Measurements from ENCODE around the gene MAST4. TPM values are rescaled to one million over a fixed set of nuclear protein-coding genes. Genes with fewer than 3 reads are reported as not detected.

MAST4 gene
- total RNA-seq, 1 donor from 2014 or later = 20.9 TPM

GRCh38 chr5:66903709-66904108 lies 307.5 kb downstream of the MAST4 start:
- DNase-seq (ENCODE audit: low spot score) = no peak

- no peak for DNase-seq (ENCODE audit: low spot score)
Observed at GRCh38 chr5:66904189-66904588, 308.0 kb downstream of the MAST4 start.

DNA sequence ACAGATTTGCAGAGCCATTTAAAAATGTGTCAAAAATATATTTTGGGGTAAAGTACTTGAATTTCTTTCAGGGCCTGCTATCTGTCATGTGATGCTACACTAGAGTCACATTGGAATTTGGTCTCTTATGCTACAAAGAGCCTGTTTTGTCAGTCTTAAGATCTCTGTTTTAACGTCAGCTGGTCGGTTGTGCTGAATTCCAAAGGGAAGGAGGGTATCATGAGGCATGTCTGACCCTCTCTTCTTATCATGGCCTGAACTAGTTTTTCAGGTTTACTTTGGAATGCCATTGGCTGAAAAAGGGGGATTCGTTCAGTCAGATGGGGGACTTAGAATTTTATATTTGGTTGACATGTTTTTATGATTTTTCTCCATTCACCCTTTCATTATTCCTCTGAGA lies 309.8 kb downstream of the MAST4 start:
- DNase-seq (ENCODE audit: low spot score) = peak; percentile 22

DNA sequence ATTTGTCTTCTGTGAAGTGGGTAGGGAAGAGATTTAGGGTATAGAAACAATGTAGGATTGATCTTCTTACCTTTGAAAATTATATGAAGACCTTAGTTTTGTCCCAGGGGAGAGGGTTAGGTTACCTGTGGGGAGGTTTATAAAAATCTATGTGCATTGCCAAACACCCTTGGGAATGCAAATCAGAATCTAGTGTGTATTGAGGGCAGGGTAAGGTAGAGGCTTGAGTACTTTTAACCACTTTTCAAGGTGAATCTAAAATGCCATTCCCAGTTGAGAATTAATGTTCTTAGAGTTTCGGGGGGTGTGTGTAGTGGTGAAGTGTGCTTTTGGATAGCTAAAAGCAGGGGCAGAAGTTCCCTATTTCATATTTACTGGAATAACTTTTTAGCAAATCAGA lies 312.0 kb downstream of the MAST4 start:
- DNase-seq (ENCODE audit: low spot score) = no peak

DNA sequence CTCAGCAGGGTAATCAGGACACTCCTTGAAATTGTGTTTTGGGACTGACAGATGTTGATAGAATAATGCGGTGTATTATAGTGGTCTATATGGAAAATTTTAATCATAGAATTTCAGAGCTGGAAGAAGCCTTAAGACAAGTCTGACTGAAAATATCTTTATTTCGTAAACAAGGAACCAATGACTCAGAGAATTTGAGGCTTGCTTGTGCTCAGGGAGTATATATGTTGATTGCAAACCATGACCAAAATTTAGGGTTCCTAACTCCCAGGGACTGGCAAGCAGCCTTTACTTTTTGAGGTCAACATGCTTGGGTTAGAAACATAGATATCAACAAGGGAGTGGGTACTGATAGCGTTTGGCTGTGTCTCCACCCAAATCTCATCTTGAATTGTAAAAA lies 313.2 kb downstream of the MAST4 start:
- DNase-seq (ENCODE audit: low spot score) = no peak

DNA sequence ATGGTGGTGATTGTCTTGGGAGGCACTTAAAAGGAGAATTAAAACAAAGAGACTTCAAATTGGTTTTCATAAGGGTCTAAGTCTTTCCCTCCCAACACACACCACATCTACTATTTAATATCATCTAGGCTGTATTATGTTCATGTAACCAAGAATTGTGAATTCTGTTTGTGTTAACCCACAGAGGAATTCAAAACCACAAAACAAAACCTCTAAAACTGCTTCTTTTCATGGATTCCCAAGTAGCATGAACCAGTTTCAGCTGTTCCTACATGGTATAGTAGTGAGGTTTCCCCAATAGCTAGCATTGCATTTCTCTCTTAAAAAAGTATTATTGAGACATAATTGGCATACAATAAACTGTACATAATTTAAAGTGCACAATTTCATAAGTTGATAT lies 316.6 kb downstream of the MAST4 start:
- DNase-seq (ENCODE audit: low spot score) = no peak

- DNase-seq (ENCODE audit: low spot score) = no peak
Observed at GRCh38 chr5:66915531-66915930, 319.3 kb downstream of the MAST4 start.

DNA sequence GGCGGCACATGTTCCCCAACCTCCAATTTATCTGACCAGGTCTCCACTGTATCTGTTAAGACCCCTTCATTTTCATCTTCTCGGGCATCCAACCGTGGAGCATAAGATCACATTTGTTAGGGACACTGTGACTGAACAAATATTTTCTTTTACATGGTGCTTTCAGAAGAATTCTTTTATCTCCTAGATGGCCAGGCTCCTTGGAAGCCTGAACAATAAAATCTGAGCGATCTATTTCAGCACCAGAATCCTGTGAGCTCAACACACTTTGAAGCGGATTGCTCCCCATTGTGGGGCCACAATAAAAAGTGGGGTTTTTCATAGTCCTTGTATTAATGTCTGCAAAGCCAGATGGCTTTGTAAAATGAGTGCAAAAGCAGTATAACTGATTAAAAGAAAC lies 326.7 kb downstream of the MAST4 start:
- DNase-seq (ENCODE audit: low spot score) = no peak

- DNase-seq (ENCODE audit: low spot score) = no peak
Observed at GRCh38 chr5:66923457-66923856, 327.3 kb downstream of the MAST4 start.

- no peak for DNase-seq (ENCODE audit: low spot score)
Observed at GRCh38 chr5:66923922-66924321, 327.7 kb downstream of the MAST4 start.

GRCh38 chr5:66927140-66927539 lies 330.9 kb downstream of the MAST4 start:
- no peak for DNase-seq (ENCODE audit: low spot score)

GRCh38 chr5:66929281-66929680 lies 333.1 kb downstream of the MAST4 start:
- DNase-seq (ENCODE audit: low spot score) = no peak

DNA sequence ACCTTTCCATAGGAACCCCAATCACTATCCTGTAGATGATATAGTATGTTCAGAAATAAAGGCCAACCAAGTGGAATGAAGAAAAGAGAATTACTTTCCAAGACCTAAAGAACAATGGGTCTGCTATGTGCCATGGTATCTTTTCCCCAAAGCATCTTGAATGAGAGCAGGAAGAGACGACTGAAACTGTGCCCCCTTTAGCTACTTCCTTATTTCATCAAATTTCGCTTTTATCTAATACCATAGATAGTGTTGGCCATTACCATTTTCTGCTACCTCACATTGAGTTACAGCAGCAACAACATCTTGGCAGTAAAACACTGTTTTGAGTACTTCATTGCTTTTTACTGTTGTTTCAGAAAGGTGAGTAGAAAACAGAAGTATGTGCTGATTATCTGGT lies 333.8 kb downstream of the MAST4 start:
- DNase-seq (ENCODE audit: low spot score) = no peak

- DNase-seq (ENCODE audit: low spot score) = no peak
Observed at GRCh38 chr5:66931651-66932050, 335.5 kb downstream of the MAST4 start.

- DNase-seq (ENCODE audit: low spot score) = no peak
Observed at GRCh38 chr5:66932457-66932856, 336.3 kb downstream of the MAST4 start.

DNA sequence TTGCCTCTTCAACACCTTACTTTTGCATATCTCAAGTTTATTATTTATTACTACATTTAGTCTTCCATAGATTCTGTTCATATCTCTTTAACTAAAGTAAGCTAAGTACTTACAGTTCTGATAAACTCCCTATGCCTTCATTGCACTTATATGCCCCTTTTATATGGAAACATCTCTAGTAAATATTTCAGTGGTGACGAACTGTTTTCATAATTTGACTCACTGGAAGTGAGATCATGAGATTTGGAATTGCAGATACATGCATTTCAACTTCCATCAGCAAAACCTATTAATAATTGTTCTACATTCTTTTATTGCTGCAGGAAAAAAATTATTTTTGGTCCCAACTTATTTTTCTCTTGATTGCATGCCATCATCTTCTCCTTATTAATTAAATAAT lies 336.9 kb downstream of the MAST4 start:
- DNase-seq (ENCODE audit: low spot score) = peak; percentile 21

DNA sequence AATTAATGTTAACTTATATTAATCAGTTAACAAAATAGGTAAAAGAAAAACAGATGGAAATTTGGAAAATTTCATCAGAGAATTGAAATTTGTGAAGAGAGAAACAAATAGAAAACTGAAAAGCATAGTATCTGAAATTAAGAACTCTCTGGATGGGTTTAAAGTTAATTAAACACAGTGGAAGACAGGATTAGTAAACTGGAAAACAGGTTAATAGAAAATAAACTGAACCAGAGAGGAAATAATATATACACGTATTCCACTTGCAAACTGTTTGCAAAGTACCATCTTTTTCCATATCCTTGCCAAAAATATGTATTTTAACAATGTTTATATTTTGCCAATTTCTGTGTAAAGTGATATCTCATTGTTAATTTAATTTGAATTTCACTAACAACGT lies 342.9 kb downstream of the MAST4 start:
- DNase-seq (ENCODE audit: low spot score) = no peak

GRCh38 chr5:66945389-66946349 lies 349.5 kb downstream of the MAST4 start:
- DNase-seq (ENCODE audit: low spot score) = peak; percentile 17

- DNase-seq (ENCODE audit: low spot score) = no peak
Observed at GRCh38 chr5:66947458-66947857, 351.3 kb downstream of the MAST4 start.

- DNase-seq (ENCODE audit: low spot score) = no peak
Observed at GRCh38 chr5:66949066-66949465, 352.9 kb downstream of the MAST4 start.

- no peak for DNase-seq (ENCODE audit: low spot score)
Observed at GRCh38 chr5:66952153-66952552, 356.0 kb downstream of the MAST4 start.

DNA sequence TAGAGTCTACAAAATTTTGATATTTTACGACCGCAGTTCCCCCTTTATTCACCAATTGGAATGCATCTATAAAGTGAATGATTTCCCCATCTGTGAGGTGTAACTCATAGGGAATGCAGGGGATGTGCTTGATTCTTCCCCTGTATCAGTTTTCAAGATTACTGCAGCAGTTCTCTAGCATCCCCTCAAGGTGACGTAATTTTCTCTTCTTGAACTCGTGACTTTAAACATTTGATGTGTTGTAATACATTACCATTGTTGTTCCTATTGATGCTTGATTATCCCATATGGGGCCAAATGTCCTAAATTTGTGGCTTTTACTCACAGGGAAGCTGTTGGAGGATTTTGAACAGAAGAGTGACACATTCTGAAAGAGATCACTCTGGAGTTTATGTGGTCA lies 360.2 kb downstream of the MAST4 start:
- DNase-seq (ENCODE audit: low spot score) = no peak

GRCh38 chr5:66958201-66958979 lies 362.2 kb downstream of the MAST4 start:
- DNase-seq (ENCODE audit: low spot score) = peak; percentile 85

Data from umbilical cord (tissue), 2 donors.